Hindlimb muscle (tissue), 1 donor: ENCODE results near the gene ZHX3. TPM values are rescaled to one million over a fixed set of nuclear protein-coding genes. Genes with fewer than 3 reads are reported as not detected.

ENCODE experiments used
- DNase-seq: peaks from one replicate; pipeline ENCODE4 v3.0.0-alpha.2; 2013
- polyA plus RNA-seq: library from polyadenylated mRNA; unstranded; fragments of 120-200 nt; gene quantifications from one replicate; pipeline ENCODE4 v1.2.1, GENCODE V29; 2013; ENCODE audit not compliant: insufficient read length

ZHX3 gene, protein sequence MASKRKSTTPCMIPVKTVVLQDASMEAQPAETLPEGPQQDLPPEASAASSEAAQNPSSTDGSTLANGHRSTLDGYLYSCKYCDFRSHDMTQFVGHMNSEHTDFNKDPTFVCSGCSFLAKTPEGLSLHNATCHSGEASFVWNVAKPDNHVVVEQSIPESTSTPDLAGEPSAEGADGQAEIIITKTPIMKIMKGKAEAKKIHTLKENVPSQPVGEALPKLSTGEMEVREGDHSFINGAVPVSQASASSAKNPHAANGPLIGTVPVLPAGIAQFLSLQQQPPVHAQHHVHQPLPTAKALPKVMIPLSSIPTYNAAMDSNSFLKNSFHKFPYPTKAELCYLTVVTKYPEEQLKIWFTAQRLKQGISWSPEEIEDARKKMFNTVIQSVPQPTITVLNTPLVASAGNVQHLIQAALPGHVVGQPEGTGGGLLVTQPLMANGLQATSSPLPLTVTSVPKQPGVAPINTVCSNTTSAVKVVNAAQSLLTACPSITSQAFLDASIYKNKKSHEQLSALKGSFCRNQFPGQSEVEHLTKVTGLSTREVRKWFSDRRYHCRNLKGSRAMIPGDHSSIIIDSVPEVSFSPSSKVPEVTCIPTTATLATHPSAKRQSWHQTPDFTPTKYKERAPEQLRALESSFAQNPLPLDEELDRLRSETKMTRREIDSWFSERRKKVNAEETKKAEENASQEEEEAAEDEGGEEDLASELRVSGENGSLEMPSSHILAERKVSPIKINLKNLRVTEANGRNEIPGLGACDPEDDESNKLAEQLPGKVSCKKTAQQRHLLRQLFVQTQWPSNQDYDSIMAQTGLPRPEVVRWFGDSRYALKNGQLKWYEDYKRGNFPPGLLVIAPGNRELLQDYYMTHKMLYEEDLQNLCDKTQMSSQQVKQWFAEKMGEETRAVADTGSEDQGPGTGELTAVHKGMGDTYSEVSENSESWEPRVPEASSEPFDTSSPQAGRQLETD
- polyA plus RNA-seq: 9.2 TPM

- DNase-seq: peak; percentile 99
Observed at GRCh38 chr20:41317546-41318270, at the start of gene ZHX3. ZHX3 (minus strand) TSS chr20:41317731; CDS start chr20:41204916, 112,815 bp downstream.

DNA sequence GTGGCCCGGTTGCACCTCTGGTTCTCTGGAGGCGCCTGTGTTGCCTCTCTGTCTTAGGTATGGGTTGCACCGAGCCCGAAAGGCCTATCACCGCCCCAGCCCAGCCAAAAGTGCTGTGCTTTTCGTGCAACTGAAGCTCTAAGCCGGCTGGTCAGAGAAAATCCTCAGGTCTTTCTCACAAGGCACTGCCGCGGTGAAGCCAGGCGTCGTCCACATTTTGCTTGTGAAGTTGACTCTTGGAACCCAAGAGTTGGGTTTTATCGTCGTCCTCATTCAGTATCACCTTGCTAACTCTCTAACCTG, 49.8 kb upstream of the ZHX3 start:
- DNase-seq: no peak

GRCh38 chr20:41366546-41367392, 49.2 kb upstream of the ZHX3 start, which contains the start of gene EMILIN3:
EMILIN3 (minus strand) TSS chr20:41366818; CDS start chr20:41366634, 184 bp downstream.
- DNase-seq: peak; percentile 62

- peak; percentile 73 for DNase-seq
Observed at GRCh38 chr20:41365777-41366545, 48.4 kb upstream of the ZHX3 start.

- DNase-seq: no peak
Observed at GRCh38 chr20:41364967-41365765, 47.6 kb upstream of the ZHX3 start.

- no peak for DNase-seq
Observed at GRCh38 chr20:41364236-41364855, 46.8 kb upstream of the ZHX3 start.

GRCh38 chr20:41363601-41364000, 46.1 kb upstream of the ZHX3 start:
- no peak for DNase-seq

DNA sequence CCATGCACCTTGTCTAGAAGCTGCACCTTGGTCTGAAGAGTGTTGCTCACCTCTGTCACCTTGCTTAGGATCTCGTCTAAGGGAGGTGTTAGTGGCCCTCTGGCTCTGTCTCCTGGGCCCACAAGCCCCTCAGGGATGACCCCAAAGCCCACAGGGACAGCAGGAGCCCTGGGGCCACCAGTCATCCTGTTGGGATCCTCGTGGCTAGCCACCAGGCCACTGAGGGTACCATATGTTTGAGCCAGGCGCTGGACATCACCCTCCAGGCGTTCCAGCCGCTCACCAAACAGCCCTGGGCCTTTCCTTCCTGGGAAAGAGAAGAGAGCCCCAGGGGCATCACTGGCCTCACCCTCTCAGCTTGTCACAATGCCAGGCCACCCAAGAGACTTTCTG, 45.2 kb upstream of the ZHX3 start:
- DNase-seq: no peak

DNA sequence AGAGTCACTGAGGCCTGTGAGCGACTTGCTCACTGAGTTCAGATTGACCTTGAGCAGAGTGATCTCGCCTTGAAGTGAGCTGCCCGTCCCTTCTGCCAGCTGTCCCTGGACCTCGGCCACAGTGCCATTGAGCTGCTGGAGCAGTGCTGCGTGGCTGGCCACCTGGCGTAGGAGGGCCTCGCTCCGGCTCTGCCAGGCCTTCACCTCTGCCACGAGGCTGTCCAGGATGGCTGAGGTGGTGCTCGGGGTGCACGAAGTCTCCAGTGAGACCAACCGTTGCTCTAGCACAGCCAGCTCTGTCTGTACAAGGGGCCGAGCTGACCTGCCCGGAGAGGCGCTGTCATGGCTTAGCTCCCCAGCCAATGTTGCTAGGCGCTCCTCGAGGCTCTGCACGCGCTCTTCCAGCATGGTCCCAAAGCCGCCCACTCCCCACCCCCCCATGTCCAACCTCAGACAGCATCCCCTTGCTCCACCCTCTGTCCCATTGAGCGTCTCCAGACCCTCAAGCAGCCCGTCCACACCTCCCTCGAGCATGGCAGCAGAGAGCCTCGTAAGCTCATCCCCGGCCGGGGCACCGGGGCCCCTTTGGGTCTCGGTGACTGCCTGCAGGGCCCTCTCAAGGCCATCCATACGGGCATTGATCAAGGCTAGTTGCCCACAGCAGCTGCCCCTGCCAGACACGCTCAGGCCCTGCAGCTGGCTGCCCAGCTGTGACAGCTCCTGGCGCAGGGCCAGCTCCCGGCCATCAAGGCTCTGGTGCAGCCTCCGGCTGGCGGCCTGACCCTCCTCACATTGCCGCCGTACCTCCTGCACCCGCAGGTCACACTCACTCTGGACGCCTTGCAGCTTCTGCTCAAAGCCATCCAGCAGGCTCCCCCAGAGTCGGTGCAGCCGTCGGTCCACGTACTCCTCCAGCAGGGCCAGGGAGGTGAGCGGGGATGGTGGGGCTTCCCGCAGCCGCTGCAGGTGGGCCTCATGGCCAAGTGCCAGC, 44.5 kb upstream of the ZHX3 start:
- DNase-seq: no peak

GRCh38 chr20:41360831-41361756, 43.6 kb upstream of the ZHX3 start:
- DNase-seq: no peak

DNA sequence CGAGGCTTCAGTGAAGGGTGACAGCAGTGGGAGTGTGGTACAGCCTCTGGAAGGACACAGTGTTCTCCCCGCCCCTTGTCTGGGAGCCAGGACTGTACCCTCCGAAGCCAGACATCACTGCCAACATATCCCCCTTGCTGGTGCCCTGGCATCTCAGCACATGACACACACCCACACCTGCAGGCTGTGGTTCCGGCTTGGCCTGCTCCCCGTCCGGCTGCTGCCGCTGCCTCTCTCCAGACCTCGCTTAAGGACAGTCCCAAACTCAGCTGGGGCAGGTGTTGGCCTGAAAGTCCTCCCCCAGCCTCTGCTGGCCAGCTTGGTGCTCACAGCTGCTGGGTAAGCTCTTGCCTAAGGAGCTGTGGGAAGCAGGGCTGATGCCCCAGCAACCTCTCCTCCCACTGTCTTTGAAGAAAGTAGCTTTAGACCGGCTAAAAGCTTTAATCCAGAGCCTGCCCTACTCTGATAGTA, 42.0 kb upstream of the ZHX3 start:
- DNase-seq: no peak

DNA sequence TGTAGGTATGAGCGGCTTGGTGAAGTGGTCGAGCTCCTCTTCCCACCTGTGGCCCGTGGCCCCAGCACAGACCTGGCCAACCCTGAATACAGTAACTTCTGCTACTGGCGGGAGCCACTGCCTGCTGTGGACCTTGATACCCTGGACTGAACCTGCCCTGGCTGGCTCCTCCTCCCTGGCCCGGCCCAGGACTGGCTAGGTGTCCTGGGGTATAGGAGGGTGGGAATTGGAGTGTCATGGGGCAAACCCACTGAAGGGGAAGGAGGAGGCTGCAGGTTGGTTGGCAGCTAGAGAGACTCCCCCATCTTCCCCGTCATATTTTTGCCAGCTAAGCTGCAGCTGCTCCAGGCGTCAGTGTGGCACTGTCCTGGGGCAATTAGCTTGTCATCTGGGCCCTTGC, 41.2 kb upstream of the ZHX3 start:
- DNase-seq: no peak

DNA sequence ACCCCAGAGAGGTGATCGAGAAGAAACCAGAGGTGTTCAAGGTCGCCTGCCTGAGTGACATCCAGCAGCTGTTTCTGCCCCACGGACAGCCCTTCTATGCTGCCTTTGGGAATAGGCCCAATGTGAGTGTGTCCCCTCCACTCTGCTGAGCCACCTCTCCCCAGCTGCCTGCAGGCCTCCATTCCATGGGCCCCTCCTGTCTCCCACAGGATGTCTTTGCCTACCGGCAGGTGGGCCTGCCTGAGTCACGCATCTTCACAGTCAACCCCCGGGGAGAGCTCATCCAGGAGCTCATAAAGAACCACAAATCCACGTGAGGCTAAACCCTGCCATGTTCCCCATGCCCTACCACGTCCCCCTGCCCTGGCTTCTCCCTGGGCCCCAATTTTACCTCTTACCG, 40.7 kb upstream of the ZHX3 start:
- DNase-seq: no peak

GRCh38 chr20:41357424-41358163, 40.1 kb upstream of the ZHX3 start:
- no peak for DNase-seq

DNA sequence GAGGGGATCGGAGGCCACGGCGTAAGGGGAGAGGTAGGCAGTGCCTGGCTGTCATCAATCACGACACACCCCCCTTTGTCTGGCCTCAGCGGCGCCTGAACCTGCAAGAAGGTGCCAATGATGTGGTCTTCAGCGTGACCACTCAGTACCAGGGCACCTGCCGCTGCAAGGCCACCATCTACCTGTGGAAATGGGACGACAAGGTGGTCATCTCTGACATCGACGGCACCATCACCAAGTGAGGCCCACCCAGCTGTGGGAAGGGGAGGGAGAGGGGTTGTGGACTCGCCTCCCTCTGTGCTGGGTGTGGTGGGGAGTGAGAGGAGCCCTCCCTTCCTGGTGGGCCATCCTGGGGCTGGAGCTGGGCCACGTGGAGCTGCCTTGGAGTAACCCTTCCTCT, 39.4 kb upstream of the ZHX3 start:
- DNase-seq: no peak

DNA sequence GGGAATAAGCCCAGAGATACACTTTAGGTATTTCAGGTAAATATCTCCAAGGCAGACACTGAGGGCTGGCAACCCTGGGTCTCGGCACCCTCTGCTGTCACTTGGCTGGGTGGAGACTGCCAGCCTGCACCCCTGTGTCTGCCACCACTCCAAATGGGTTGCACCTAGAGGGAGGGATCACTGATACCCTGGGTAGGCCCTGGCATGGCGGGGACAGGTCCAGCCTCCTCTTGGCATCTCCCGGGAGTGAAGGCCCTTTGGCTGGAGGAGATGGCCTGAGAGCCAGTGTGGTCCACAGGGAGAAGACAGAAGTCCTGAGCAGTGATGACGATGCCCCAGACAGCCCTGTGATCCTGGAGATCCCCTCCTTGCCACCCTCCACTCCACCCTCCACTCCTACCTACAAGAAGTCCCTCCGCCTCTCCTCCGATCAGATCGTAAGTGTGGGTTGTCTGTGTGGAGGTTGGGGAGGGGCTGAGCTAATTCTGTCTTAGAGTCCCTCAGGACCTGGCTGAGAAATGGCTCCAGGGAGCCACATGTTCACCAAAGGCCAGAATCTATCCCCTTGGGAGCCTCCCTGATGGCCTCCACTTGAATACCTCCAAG, 38.2 kb upstream of the ZHX3 start:
- no peak for DNase-seq
